ENCODE results near the gene RBM44. TPM values are rescaled to one million over a fixed set of nuclear protein-coding genes. Genes with fewer than 3 reads are reported as not detected.

Gene RBM44
- total RNA-seq, 1 experiment from 2014 or later, result 1.2 TPM

DNA sequence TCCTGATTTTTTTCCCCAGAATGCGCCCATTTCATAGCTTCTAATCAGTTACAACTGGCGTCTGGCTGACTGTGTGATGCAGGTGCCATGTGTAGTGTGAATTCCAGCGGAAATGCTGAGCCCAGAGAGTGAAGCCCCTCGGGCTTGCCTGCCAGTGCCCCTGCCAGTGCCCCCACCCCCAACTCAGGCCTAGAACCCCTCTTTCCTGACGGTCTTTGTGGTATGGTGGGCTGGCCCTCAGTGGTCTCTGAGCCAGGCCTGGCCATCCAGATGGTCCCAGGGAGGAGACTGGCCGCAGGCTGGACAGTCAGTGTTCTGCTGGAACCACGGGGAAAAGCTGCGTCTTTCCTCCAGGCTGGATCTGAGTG, 63.9 kb downstream of the RBM44 start:
- Histone ChIP-seq H3K27ac (ENCODE audit: low read length) (no peak overlapping the region), H3K27me3 (ENCODE audit: low read length) (no peaks in the 10 kb centered on the region), H3K9me3 (ENCODE audit: low read length) (no peaks in the 10 kb centered on the region), H3K4me1 (ENCODE audit: low read length) (no peaks in the 10 kb centered on the region), H4K20me1 (ENCODE audit: insufficient read depth, low read depth, low read length) (no peaks in the 10 kb centered on the region), H2AFZ (ENCODE audit: low read length) (no peak overlapping the region), H3K9me2 (replicated peaks; ENCODE audit: insufficient read depth, low read length) (no peaks in the 10 kb centered on the region), H3K36me3 (ENCODE audit: insufficient read depth, low read length) (no peaks in the 10 kb centered on the region), H3K9ac (ENCODE audit: low read length) (no peak overlapping the region), H3K4me2 (ENCODE audit: low read depth, low read length, poor library complexity, severe bottlenecking) (no peak overlapping the region), H3K4me3 (ENCODE audit: low read length) (no peak overlapping the region), H3K79me2 (ENCODE audit: low read length) (no peaks in the 10 kb centered on the region)
- no peak for DNase-seq

GRCh38 chr2:237863102-237863511, 64.5 kb downstream of the RBM44 start:
- Histone ChIP-seq H4K20me1 (ENCODE audit: insufficient read depth, low read depth, low read length) (no peaks in the 10 kb centered on the region), H3K27ac (ENCODE audit: low read length) (no peak overlapping the region), H3K4me2 (ENCODE audit: low read depth, low read length, poor library complexity, severe bottlenecking) (no peak overlapping the region), H3K4me3 (ENCODE audit: low read length) (no peak overlapping the region), H3K9me2 (replicated peaks; ENCODE audit: insufficient read depth, low read length) (no peaks in the 10 kb centered on the region), H3K79me2 (ENCODE audit: low read length) (no peaks in the 10 kb centered on the region), H2AFZ (ENCODE audit: low read length) (no peak overlapping the region), H3K4me1 (ENCODE audit: low read length) (no peaks in the 10 kb centered on the region), H3K9me3 (ENCODE audit: low read length) (no peaks in the 10 kb centered on the region), H3K27me3 (ENCODE audit: low read length) (no peaks in the 10 kb centered on the region), H3K36me3 (ENCODE audit: insufficient read depth, low read length) (no peaks in the 10 kb centered on the region), H3K9ac (ENCODE audit: low read length) (no peak overlapping the region)
- DNase-seq, result no peak

GRCh38 chr2:237863689-237864443, 65.3 kb downstream of the RBM44 start:
- no peaks in the 10 kb centered on the region for H3K9me3 ChIP-seq (ENCODE audit: low read length)
- H3K4me2 ChIP-seq (ENCODE audit: low read depth, low read length, poor library complexity, severe bottlenecking), result no peak overlapping the region
- H3K27ac ChIP-seq (ENCODE audit: low read length), result no peak overlapping the region
- no peak for DNase-seq
- no peaks in the 10 kb centered on the region for H4K20me1 ChIP-seq (ENCODE audit: insufficient read depth, low read depth, low read length)
- no peaks in the 10 kb centered on the region for H3K9me2 ChIP-seq (replicated peaks; ENCODE audit: insufficient read depth, low read length)
- H3K4me1 ChIP-seq (ENCODE audit: low read length), result no peaks in the 10 kb centered on the region
- no peaks in the 10 kb centered on the region for H3K79me2 ChIP-seq (ENCODE audit: low read length)
- H3K4me3 ChIP-seq (ENCODE audit: low read length), result no peak overlapping the region
- no peaks in the 10 kb centered on the region for H3K27me3 ChIP-seq (ENCODE audit: low read length)
- H2AFZ ChIP-seq (ENCODE audit: low read length), result no peak overlapping the region
- H3K36me3 ChIP-seq (ENCODE audit: insufficient read depth, low read length), result no peaks in the 10 kb centered on the region
- H3K9ac ChIP-seq (ENCODE audit: low read length), result no peak overlapping the region

DNA sequence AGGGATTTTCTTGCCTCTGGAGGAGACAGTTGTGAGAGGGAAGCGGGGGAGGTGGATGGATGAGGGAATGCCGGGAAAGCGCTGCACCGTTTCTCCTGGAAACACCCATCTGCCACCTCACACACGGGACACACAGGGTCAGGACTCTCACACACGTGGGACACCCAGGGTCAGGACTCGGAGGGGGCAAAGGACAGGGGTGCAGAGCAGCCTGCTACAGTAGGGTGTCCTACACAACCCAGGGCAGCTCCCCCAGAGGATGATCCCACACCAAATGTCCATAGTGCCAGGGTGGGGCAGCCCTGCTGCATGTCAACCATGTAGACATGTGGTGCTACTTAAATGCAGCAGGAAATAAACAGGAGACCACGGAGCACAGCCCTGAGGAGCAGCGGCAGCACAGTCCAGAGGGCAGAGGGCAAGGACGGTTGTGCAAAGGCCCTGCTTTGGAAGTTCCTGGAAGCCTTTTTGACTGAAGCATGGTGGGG, 65.9 kb downstream of the RBM44 start:
- DNase-seq, result no peak
- Histone ChIP-seq H3K9me2 (replicated peaks; ENCODE audit: insufficient read depth, low read length) (no peaks in the 10 kb centered on the region), H3K79me2 (ENCODE audit: low read length) (no peaks in the 10 kb centered on the region), H3K27me3 (ENCODE audit: low read length) (no peaks in the 10 kb centered on the region), H4K20me1 (ENCODE audit: insufficient read depth, low read depth, low read length) (no peaks in the 10 kb centered on the region), H3K27ac (ENCODE audit: low read length) (no peak overlapping the region), H3K4me1 (ENCODE audit: low read length) (no peaks in the 10 kb centered on the region), H3K9me3 (ENCODE audit: low read length) (no peaks in the 10 kb centered on the region), H3K4me2 (ENCODE audit: low read depth, low read length, poor library complexity, severe bottlenecking) (no peak overlapping the region), H3K36me3 (ENCODE audit: insufficient read depth, low read length) (no peaks in the 10 kb centered on the region), H2AFZ (ENCODE audit: low read length) (no peak overlapping the region), H3K4me3 (ENCODE audit: low read length) (no peak overlapping the region), H3K9ac (ENCODE audit: low read length) (no peak overlapping the region)

- H3K4me3 ChIP-seq (ENCODE audit: low read length), result no peak overlapping the region
- H4K20me1 ChIP-seq (ENCODE audit: insufficient read depth, low read depth, low read length), result no peaks in the 10 kb centered on the region
- no peak overlapping the region for H3K9ac ChIP-seq (ENCODE audit: low read length)
- no peaks in the 10 kb centered on the region for H3K4me1 ChIP-seq (ENCODE audit: low read length)
- no peaks in the 10 kb centered on the region for H3K9me3 ChIP-seq (ENCODE audit: low read length)
- no peaks in the 10 kb centered on the region for H3K9me2 ChIP-seq (replicated peaks; ENCODE audit: insufficient read depth, low read length)
- no peak overlapping the region for H3K27ac ChIP-seq (ENCODE audit: low read length)
- DNase-seq, result no peak
- no peaks in the 10 kb centered on the region for H3K36me3 ChIP-seq (ENCODE audit: insufficient read depth, low read length)
- no peak overlapping the region for H2AFZ ChIP-seq (ENCODE audit: low read length)
- H3K79me2 ChIP-seq (ENCODE audit: low read length), result no peaks in the 10 kb centered on the region
- no peak overlapping the region for H3K4me2 ChIP-seq (ENCODE audit: low read depth, low read length, poor library complexity, severe bottlenecking)
- no peaks in the 10 kb centered on the region for H3K27me3 ChIP-seq (ENCODE audit: low read length)
Measured at GRCh38 chr2:237864940-237865622, 66.5 kb downstream of the RBM44 start.

DNA sequence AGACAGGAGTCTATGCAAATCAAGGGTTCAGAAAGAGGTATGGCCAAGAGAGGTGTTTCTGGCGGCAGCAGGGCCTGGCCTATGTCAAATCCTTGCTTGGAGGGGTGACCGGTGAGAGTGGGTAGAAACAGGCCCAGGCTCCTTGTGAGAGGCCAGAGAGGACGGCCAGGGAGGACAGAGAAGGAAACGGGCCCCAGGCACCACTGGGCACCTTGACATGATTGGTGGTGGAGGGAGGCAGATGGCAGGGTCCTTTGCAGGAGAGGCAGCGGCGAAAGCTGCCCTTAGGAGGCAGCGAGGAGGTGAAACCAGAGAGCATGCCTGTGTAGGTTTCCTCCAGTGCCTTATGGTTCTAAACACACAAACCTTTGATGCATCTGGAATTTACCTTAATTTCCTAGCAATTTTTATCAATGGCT, 67.1 kb downstream of the RBM44 start:
- Histone ChIP-seq H3K9me3 (ENCODE audit: low read length) (no peaks in the 10 kb centered on the region), H2AFZ (ENCODE audit: low read length) (no peak overlapping the region), H3K4me1 (ENCODE audit: low read length) (no peaks in the 10 kb centered on the region), H3K4me2 (ENCODE audit: low read depth, low read length, poor library complexity, severe bottlenecking) (no peak overlapping the region), H3K79me2 (ENCODE audit: low read length) (no peaks in the 10 kb centered on the region), H3K27ac (ENCODE audit: low read length) (no peak overlapping the region), H3K9me2 (replicated peaks; ENCODE audit: insufficient read depth, low read length) (no peaks in the 10 kb centered on the region), H3K9ac (ENCODE audit: low read length) (no peak overlapping the region), H3K4me3 (ENCODE audit: low read length) (no peak overlapping the region), H3K27me3 (ENCODE audit: low read length) (no peaks in the 10 kb centered on the region), H3K36me3 (ENCODE audit: insufficient read depth, low read length) (no peaks in the 10 kb centered on the region), H4K20me1 (ENCODE audit: insufficient read depth, low read depth, low read length) (no peaks in the 10 kb centered on the region)
- DNase-seq, result no peak

- no peaks in the 10 kb centered on the region for H3K9me2 ChIP-seq (replicated peaks; ENCODE audit: insufficient read depth, low read length)
- no peak overlapping the region for H2AFZ ChIP-seq (ENCODE audit: low read length)
- no peaks in the 10 kb centered on the region for H4K20me1 ChIP-seq (ENCODE audit: insufficient read depth, low read depth, low read length)
- H3K9ac ChIP-seq (ENCODE audit: low read length), result no peak overlapping the region
- H3K4me2 ChIP-seq (ENCODE audit: low read depth, low read length, poor library complexity, severe bottlenecking), result no peak overlapping the region
- H3K27ac ChIP-seq (ENCODE audit: low read length), result no peak overlapping the region
- no peaks in the 10 kb centered on the region for H3K79me2 ChIP-seq (ENCODE audit: low read length)
- no peaks in the 10 kb centered on the region for H3K36me3 ChIP-seq (ENCODE audit: insufficient read depth, low read length)
- no peaks in the 10 kb centered on the region for H3K27me3 ChIP-seq (ENCODE audit: low read length)
- H3K4me3 ChIP-seq (ENCODE audit: low read length), result no peak overlapping the region
- H3K4me1 ChIP-seq (ENCODE audit: low read length), result no peaks in the 10 kb centered on the region; the same call in 1 of the 2 replicates
- no peaks in the 10 kb centered on the region for H3K9me3 ChIP-seq (ENCODE audit: low read length)
- no peak for DNase-seq
Measured at GRCh38 chr2:237866101-237866621, 67.6 kb downstream of the RBM44 start.

GRCh38 chr2:237867465-237867864, 68.9 kb downstream of the RBM44 start:
- H3K9me2 ChIP-seq (replicated peaks; ENCODE audit: insufficient read depth, low read length), result no peaks in the 10 kb centered on the region
- H3K9me3 ChIP-seq (ENCODE audit: low read length), result no peaks in the 10 kb centered on the region
- H3K9ac ChIP-seq (ENCODE audit: low read length), result no peak overlapping the region
- no peak overlapping the region for H3K4me2 ChIP-seq (ENCODE audit: low read depth, low read length, poor library complexity, severe bottlenecking)
- no peak overlapping the region for H2AFZ ChIP-seq (ENCODE audit: low read length)
- no peaks in the 10 kb centered on the region for H3K79me2 ChIP-seq (ENCODE audit: low read length)
- H3K4me3 ChIP-seq (ENCODE audit: low read length), result no peak overlapping the region
- H4K20me1 ChIP-seq (ENCODE audit: insufficient read depth, low read depth, low read length), result no peaks in the 10 kb centered on the region
- H3K4me1 ChIP-seq (ENCODE audit: low read length), result peaks cover 6% of the 10 kb centered on the region
- no peaks in the 10 kb centered on the region for H3K36me3 ChIP-seq (ENCODE audit: insufficient read depth, low read length)
- no peaks in the 10 kb centered on the region for H3K27me3 ChIP-seq (ENCODE audit: low read length)
- H3K27ac ChIP-seq (ENCODE audit: low read length), result no peak overlapping the region
- no peak for DNase-seq

Data from Karpas-422 (cell line).